Karpas-422 (cell line): ENCODE results near the gene AZIN2. TPM values are rescaled to one million over a fixed set of nuclear protein-coding genes. Genes with fewer than 3 reads are reported as not detected.
"Not testable (repeated sequence)": the region's sequence is repeated elsewhere in the genome, so short reads cannot be mapped to it uniquely, and the experiment has no call there.

ENCODE experiments used
- DNase-seq: peaks from one replicate; pipeline ENCODE4 v3.0.0-alpha.2; 2015
- H2AFZ ChIP-seq: fragments of 200-600 bp; sonication (generic); 2 replicates; pipeline ENCODE4 v1.6.1; 2014; ENCODE audit warnings: antibody characterized with exemption, low read length, mixed read lengths
- H3K27ac ChIP-seq: fragments of 200-600 bp; sonication (generic); 2 replicates; pipeline ENCODE4 v1.5.1; 2014; ENCODE audit warnings: mild to moderate bottlenecking, low read length, moderate library complexity
- H3K27me3 ChIP-seq: fragments of 200-600 bp; sonication (generic); 2 replicates; pipeline ENCODE4 v1.6.1; 2014; ENCODE audit warnings: low read length, mixed read lengths
- H3K36me3 ChIP-seq: fragments of 200-600 bp; sonication (generic); 2 replicates; pipeline ENCODE4 v1.6.1; 2014; ENCODE audit warnings: low read length, mixed read lengths; ENCODE audit not compliant: insufficient read depth
- H3K4me1 ChIP-seq: fragments of 200-600 bp; sonication (generic); 2 replicates; pipeline ENCODE4 v1.6.1; 2014; ENCODE audit warnings: mild to moderate bottlenecking, low read length, mixed read lengths
- H3K4me2 ChIP-seq: fragments of 200-600 bp; sonication (generic); 2 replicates; pipeline ENCODE4 v1.6.1; 2014; ENCODE audit warnings: low read length, low read depth, mild to moderate bottlenecking; ENCODE audit not compliant: poor library complexity, severe bottlenecking
- H3K4me3 ChIP-seq: fragments of 200-600 bp; sonication (generic); 2 replicates; pipeline ENCODE4 v1.5.1; 2014; ENCODE audit warnings: mild to moderate bottlenecking, antibody characterized with exemption, low read length, mixed read lengths
- H3K79me2 ChIP-seq: fragments of 200-600 bp; sonication (generic); 2 replicates; pipeline ENCODE4 v1.6.1; 2014; ENCODE audit warnings: mild to moderate bottlenecking, low read length, mixed read lengths
- H3K9ac ChIP-seq: fragments of 200-600 bp; sonication (generic); 2 replicates; pipeline ENCODE4 v1.6.0; 2014; ENCODE audit warnings: low read length
- H3K9me2 ChIP-seq: fragments of 200-600 bp; sonication (generic), shearing (Covaris generic); replicated peaks from 2 replicates; pipeline ENCODE4 v1.6.0; 2014; ENCODE audit warnings: mild to moderate bottlenecking, low read length, moderate library complexity; ENCODE audit not compliant: insufficient read depth
- H3K9me3 ChIP-seq: fragments of 300-700, 200-600 bp; sonication (generic); 2 replicates; pipeline ENCODE4 v1.6.1; 2014; ENCODE audit warnings: low read length, mixed read lengths
- H4K20me1 ChIP-seq: fragments of 200-600 bp; sonication (generic); 2 replicates; pipeline ENCODE4 v1.6.1; 2014; ENCODE audit warnings: mild to moderate bottlenecking, antibody characterized with exemption, low read length, low read depth; ENCODE audit not compliant: insufficient read depth
- total RNA-seq: library from RNA; depleted of rRNA; stranded (reverse); fragments of >200 nt; shearing (Covaris generic); gene quantifications from 2 replicates; pipeline ENCODE4 v1.2.3, GENCODE V29; 2014; ENCODE audit warnings: low replicate concordance

Gene AZIN2
- total RNA-seq, 1 experiment from 2014 or later, result 0.30 TPM

GRCh38 chr1:33131191-33131590, 50.2 kb downstream of the AZIN2 start:
- no peak overlapping the region for H3K4me3 ChIP-seq
- H4K20me1 ChIP-seq, result no peaks in the 10 kb centered on the region
- H3K27ac ChIP-seq, result no peak overlapping the region
- H3K79me2 ChIP-seq, result peaks cover 16% of the 10 kb centered on the region
- no peaks in the 10 kb centered on the region for H3K9me3 ChIP-seq
- no peaks in the 10 kb centered on the region for H3K27me3 ChIP-seq
- H2AFZ ChIP-seq, result no peak overlapping the region
- H3K36me3 ChIP-seq, result no peaks in the 10 kb centered on the region
- H3K9ac ChIP-seq, result no peak overlapping the region
- no peak for DNase-seq
- no peaks in the 10 kb centered on the region for H3K9me2 ChIP-seq
- H3K4me1 ChIP-seq, result peaks cover 19% of the 10 kb centered on the region
- no peak overlapping the region for H3K4me2 ChIP-seq

- Histone ChIP-seq H3K9me2 (no peaks in the 10 kb centered on the region), H3K9ac (no peak overlapping the region), H3K36me3 (no peaks in the 10 kb centered on the region), H3K4me1 (peaks cover 22% of the 10 kb centered on the region), H3K4me2 (no peak overlapping the region), H3K9me3 (no peaks in the 10 kb centered on the region), H3K79me2 (peaks cover 9% of the 10 kb centered on the region), H3K4me3 (no peak overlapping the region), H4K20me1 (0 out of 2 replicates have a peak, but pooled peaks cover 2% of the 10 kb centered on the region), H2AFZ (no peak overlapping the region), H3K27me3 (no peaks in the 10 kb centered on the region), H3K27ac (no peak overlapping the region)
- no peak for DNase-seq
Observed at GRCh38 chr1:33132549-33132948, 51.6 kb downstream of the AZIN2 start.

DNA sequence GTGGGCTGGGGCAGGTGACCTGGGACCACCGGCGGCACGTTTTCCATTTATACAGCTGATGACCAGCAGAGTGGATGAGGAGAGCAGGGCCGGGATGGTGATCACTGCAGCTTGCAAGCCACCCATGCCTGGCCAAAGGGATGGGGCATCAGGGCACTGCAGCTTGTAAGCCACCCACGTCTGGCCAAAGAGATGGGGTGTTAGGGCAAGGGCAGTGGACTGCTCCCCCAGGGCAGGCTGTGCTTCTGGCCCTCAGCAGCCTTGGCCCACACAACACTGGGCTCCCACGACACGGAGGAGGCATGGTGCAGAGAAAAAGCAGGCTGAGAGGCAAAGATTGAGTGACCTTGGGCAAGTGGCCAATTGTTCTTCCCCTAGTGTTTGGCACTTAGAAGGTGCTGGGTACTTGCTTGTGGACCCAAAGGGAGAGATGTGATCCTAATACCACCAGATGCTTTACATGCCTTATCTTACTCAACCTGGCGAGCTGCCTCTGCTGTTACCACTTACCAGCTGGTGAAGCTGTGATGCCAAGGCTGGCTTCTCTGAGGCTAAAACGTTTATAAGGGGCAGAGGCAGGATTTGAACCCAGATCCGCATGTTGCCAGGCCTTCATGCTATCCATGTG, 52.6 kb downstream of the AZIN2 start:
- Histone ChIP-seq H3K27ac (no peak overlapping the region), H4K20me1 (0 out of 2 replicates have a peak, but pooled peaks cover 4% of the 10 kb centered on the region), H3K79me2 (peaks cover 3% of the 10 kb centered on the region; the same call in 1 of the 2 replicates), H3K4me1 (peaks cover 18% of the 10 kb centered on the region), H2AFZ (no peak overlapping the region), H3K9ac (no peak overlapping the region), H3K9me2 (no peaks in the 10 kb centered on the region), H3K9me3 (no peaks in the 10 kb centered on the region), H3K36me3 (no peaks in the 10 kb centered on the region), H3K27me3 (no peaks in the 10 kb centered on the region), H3K4me3 (no peak overlapping the region), H3K4me2 (no peak overlapping the region)
- no peak for DNase-seq

- DNase-seq, H4K20me1 ChIP-seq, H3K27me3 ChIP-seq, H3K79me2 ChIP-seq, H3K4me2 ChIP-seq, H3K9ac ChIP-seq, H3K9me3 ChIP-seq, H3K4me3 ChIP-seq, H3K27ac ChIP-seq, H2AFZ ChIP-seq, H3K36me3 ChIP-seq, H3K9me2 ChIP-seq: not testable (repeated sequence)
- H3K4me1 ChIP-seq, result peaks cover 13% of the 10 kb centered on the region
Observed at GRCh38 chr1:33136041-33136440, 55.1 kb downstream of the AZIN2 start.

- H3K9me2 ChIP-seq, result no peaks in the 10 kb centered on the region
- H3K79me2 ChIP-seq, result no peaks in the 10 kb centered on the region
- H2AFZ ChIP-seq, result no peak overlapping the region
- no peak overlapping the region for H3K4me3 ChIP-seq
- H3K4me2 ChIP-seq, result peak overlapping the region; percentile 34
- no peaks in the 10 kb centered on the region for H3K36me3 ChIP-seq
- H3K9ac ChIP-seq, result 0 out of 2 replicates have a peak overlapping the region, but pooled peaks have one; percentile 12
- peak; percentile 82 for DNase-seq
- H3K27ac ChIP-seq, result no peak overlapping the region
- peaks cover 13% of the 10 kb centered on the region for H3K4me1 ChIP-seq
- no peaks in the 10 kb centered on the region for H3K27me3 ChIP-seq
- H4K20me1 ChIP-seq, result peaks cover 4% of the 10 kb centered on the region; the same call in 1 of the 2 replicates
- no peaks in the 10 kb centered on the region for H3K9me3 ChIP-seq
Observed at GRCh38 chr1:33137800-33138199, 56.8 kb downstream of the AZIN2 start.

DNA sequence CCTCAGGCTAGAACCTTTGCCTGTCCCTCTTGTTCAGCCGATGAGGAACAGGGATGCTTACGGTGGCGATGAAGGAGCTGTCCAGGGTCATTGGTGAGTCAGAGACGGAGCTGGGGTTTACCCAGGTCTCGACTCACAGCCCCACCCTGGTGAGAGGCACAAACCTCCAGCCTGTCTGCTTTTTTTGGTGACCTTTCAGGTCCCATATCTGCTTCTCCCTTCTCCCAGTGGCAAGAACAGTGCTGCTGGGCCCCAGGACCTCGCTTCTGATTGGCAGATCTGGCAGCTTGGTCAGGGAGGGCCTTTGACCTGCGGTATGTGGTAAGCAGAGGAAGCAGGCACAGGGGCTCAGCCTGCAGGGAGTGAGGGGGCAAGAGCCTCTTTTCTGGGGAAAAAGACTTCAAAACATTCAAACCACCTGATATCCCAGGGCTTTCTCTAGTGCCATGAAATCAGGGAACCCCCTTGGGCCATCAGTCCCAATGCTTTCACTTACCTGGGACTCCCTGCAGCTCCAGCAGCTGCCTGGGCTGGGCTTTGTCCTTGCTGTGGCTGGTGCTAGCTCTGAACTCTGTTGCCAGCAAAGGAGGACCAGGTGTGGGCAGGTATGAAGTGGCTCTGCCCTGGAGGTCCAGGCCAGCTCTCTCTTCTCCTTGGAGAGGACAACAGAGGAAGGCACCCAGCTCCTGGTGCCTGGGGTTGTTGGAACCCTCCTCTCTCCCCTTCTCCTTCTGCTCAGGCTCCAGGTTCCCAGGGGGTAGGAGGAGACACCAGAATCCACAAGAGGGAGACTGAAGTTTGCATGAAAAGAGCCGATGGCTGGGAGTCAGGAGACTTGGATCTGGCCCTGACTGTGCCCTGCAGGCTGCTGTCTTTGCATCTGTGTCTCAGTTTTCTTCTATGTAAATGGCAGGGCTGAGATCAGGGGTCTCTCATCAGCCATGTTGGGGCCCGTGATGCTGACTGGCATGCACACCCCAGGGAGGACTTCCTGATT, 59.5 kb downstream of the AZIN2 start:
- no peak overlapping the region for H3K4me3 ChIP-seq
- H3K4me2 ChIP-seq, result no peak overlapping the region
- H3K27ac ChIP-seq, result no peak overlapping the region
- peaks cover 4% of the 10 kb centered on the region; the same call in 1 of the 2 replicates for H4K20me1 ChIP-seq
- peaks cover 13% of the 10 kb centered on the region for H3K4me1 ChIP-seq
- H3K27me3 ChIP-seq, result no peaks in the 10 kb centered on the region
- H3K79me2 ChIP-seq, result no peaks in the 10 kb centered on the region
- H3K9me2 ChIP-seq, result no peaks in the 10 kb centered on the region
- no peaks in the 10 kb centered on the region for H3K9me3 ChIP-seq
- no peak for DNase-seq
- no peaks in the 10 kb centered on the region for H3K36me3 ChIP-seq
- no peak overlapping the region for H2AFZ ChIP-seq
- no peak overlapping the region for H3K9ac ChIP-seq

DNA sequence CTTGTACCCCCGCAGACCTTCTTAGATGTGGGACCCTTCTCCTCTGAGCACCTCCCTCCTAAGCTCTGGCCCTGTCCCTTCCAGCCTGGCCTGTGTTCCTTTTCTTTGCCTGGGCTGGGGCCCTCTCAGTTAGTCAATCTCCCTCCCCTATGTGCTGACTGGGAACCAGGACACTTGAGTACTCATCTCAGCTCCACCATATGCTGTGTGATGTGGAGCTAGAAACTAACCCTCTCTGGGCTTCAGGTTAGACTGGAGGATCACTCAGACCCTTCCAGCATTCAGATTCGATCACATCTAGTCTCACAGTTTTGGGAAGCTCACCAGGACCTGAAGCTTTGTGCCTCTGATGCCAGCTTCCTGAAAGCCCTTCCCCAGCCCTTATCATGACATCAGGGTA, 60.3 kb downstream of the AZIN2 start:
- Histone ChIP-seq H3K79me2 (no peaks in the 10 kb centered on the region), H3K9me3 (no peaks in the 10 kb centered on the region), H4K20me1 (peaks cover 4% of the 10 kb centered on the region; the same call in 1 of the 2 replicates), H2AFZ (no peak overlapping the region), H3K27me3 (no peaks in the 10 kb centered on the region), H3K27ac (no peak overlapping the region), H3K4me1 (peaks cover 13% of the 10 kb centered on the region), H3K4me2 (no peak overlapping the region), H3K4me3 (no peak overlapping the region), H3K36me3 (no peaks in the 10 kb centered on the region), H3K9me2 (no peaks in the 10 kb centered on the region), H3K9ac (no peak overlapping the region)
- no peak for DNase-seq

- H3K4me3 ChIP-seq, result no peak overlapping the region
- H3K9me2 ChIP-seq, result no peaks in the 10 kb centered on the region
- H3K36me3 ChIP-seq, result no peaks in the 10 kb centered on the region
- peaks cover 4% of the 10 kb centered on the region; the same call in 1 of the 2 replicates for H4K20me1 ChIP-seq
- H3K27ac ChIP-seq, result no peak overlapping the region
- no peak for DNase-seq
- H3K9me3 ChIP-seq, result no peaks in the 10 kb centered on the region
- H3K27me3 ChIP-seq, result no peaks in the 10 kb centered on the region
- H2AFZ ChIP-seq, result no peak overlapping the region
- no peaks in the 10 kb centered on the region for H3K79me2 ChIP-seq
- H3K9ac ChIP-seq, result no peak overlapping the region
- H3K4me1 ChIP-seq, result peaks cover 13% of the 10 kb centered on the region
- H3K4me2 ChIP-seq, result no peak overlapping the region
Observed at GRCh38 chr1:33141781-33142180, 60.8 kb downstream of the AZIN2 start.
